Measurements from ENCODE around the gene PIBF1. TPM values are rescaled to one million over a fixed set of nuclear protein-coding genes. Genes with fewer than 3 reads are reported as not detected.
"Not testable (repeated sequence)": the region's sequence is repeated elsewhere in the genome, so short reads cannot be mapped to it uniquely, and the experiment has no call there.

PIBF1 gene
- total RNA-seq, 1 donor from 2014 or later = 16.5 TPM

- DNase-seq (ENCODE audit: low spot score) = no peak
These were observed 218.2 kb downstream of the PIBF1 start for GRCh38 chr13:73000027-73000674.

- no peak for DNase-seq (ENCODE audit: low spot score)
These were observed 220.0 kb downstream of the PIBF1 start for GRCh38 chr13:73001971-73002370.

- DNase-seq (ENCODE audit: low spot score) = no peak
These were observed 229.8 kb downstream of the PIBF1 start for GRCh38 chr13:73011751-73012150.

- DNase-seq (ENCODE audit: low spot score) = no peak
These were observed 233.9 kb downstream of the PIBF1 start for GRCh38 chr13:73015805-73016204.

- DNase-seq (ENCODE audit: low spot score) = no peak
These were observed 236.4 kb downstream of the PIBF1 start for GRCh38 chr13:73018336-73018735.

GRCh38 chr13:73025217-73026012 lies 243.5 kb downstream of the PIBF1 start:
- no peak for DNase-seq (ENCODE audit: low spot score)

- DNase-seq (ENCODE audit: low spot score) = no peak
These were observed 253.0 kb downstream of the PIBF1 start for GRCh38 chr13:73034901-73035300.

- DNase-seq (ENCODE audit: low spot score) = no peak
These were observed 253.7 kb downstream of the PIBF1 start for GRCh38 chr13:73035660-73036059.

- no peak for DNase-seq (ENCODE audit: low spot score)
These were observed 254.6 kb downstream of the PIBF1 start for GRCh38 chr13:73036566-73036965.

GRCh38 chr13:73038064-73038463 lies 256.1 kb downstream of the PIBF1 start:
- DNase-seq (ENCODE audit: low spot score) = no peak

- DNase-seq (ENCODE audit: low spot score) = no peak
These were observed 257.5 kb downstream of the PIBF1 start for GRCh38 chr13:73039201-73040108.

- no peak for DNase-seq (ENCODE audit: low spot score)
These were observed 258.6 kb downstream of the PIBF1 start for GRCh38 chr13:73040484-73040883.

GRCh38 chr13:73040968-73041596 lies 259.1 kb downstream of the PIBF1 start:
- DNase-seq (ENCODE audit: low spot score) = no peak

- no peak for DNase-seq (ENCODE audit: low spot score)
These were observed 263.1 kb downstream of the PIBF1 start for GRCh38 chr13:73045031-73045430.

- DNase-seq (ENCODE audit: low spot score) = not testable (repeated sequence)
These were observed 266.7 kb downstream of the PIBF1 start for GRCh38 chr13:73048615-73049014.

- no peak for DNase-seq (ENCODE audit: low spot score)
These were observed 272.8 kb downstream of the PIBF1 start for GRCh38 chr13:73054712-73055111.

GRCh38 chr13:73055813-73056564 lies 274.1 kb downstream of the PIBF1 start:
- DNase-seq (ENCODE audit: low spot score) = no peak

GRCh38 chr13:73056565-73056962 lies 274.6 kb downstream of the PIBF1 start:
- no peak for DNase-seq (ENCODE audit: low spot score)

- DNase-seq (ENCODE audit: low spot score) = no peak
These were observed 275.5 kb downstream of the PIBF1 start for GRCh38 chr13:73057284-73058063.

- no peak for DNase-seq (ENCODE audit: low spot score)
These were observed 276.1 kb downstream of the PIBF1 start for GRCh38 chr13:73058064-73058313.

GRCh38 chr13:73058432-73058735 lies 276.5 kb downstream of the PIBF1 start:
- DNase-seq (ENCODE audit: low spot score) = no peak
